Ectodermal cell (in vitro differentiated cells): ENCODE measurements around the gene TIGD6. TPM values are rescaled to one million over a fixed set of nuclear protein-coding genes. Genes with fewer than 3 reads are reported as not detected.

Experiments used
- H3K27ac ChIP-seq: 2 replicates; pipeline ENCODE4 v1.7.0; 2013; ENCODE audit warnings: mild to moderate bottlenecking, low read depth, low read length; ENCODE audit not compliant: insufficient read depth, poor library complexity, severe bottlenecking
- H3K27me3 ChIP-seq: 2 replicates; pipeline ENCODE4 v1.7.0; 2013; ENCODE audit warnings: mild to moderate bottlenecking, low read length; ENCODE audit not compliant: insufficient read depth, control insufficient read depth, poor library complexity, severe bottlenecking
- H3K36me3 ChIP-seq: one replicate; pipeline ENCODE4 v1.7.0; 2013; ENCODE audit warnings: low read length; ENCODE audit not compliant: control insufficient read depth, insufficient read depth
- H3K4me1 ChIP-seq: one replicate; pipeline ENCODE4 v1.7.0; 2013; ENCODE audit warnings: low read length; ENCODE audit not compliant: control insufficient read depth, insufficient read depth
- H3K4me3 ChIP-seq: 2 replicates; pipeline ENCODE4 v1.7.0; 2013; ENCODE audit warnings: low read depth, low read length, control low read depth; ENCODE audit not compliant: insufficient read depth
- H3K9me3 ChIP-seq: 2 replicates; pipeline ENCODE4 v1.7.0; 2013; ENCODE audit warnings: mild to moderate bottlenecking, low read length, moderate library complexity; ENCODE audit not compliant: control insufficient read depth
- WGBS, 2 experiments: methylation state at CpG; one replicate each; pipeline ENCODE4 v1.1.7; 2013; ENCODE audit warnings: missing lambda C conversion rate in 2 of 2; 5-methylcytosine and 5-hydroxymethylcytosine counted together
- polyA plus RNA-seq, 4 experiments: library from polyadenylated mRNA; stranded (reverse); fragments of 50-300 nt; gene quantifications; one replicate each; pipeline ENCODE4 v1.2.3, GENCODE V29; 2013

The TIGD6 gene
- 5.0 TPM for polyA plus RNA-seq (2013, experiment 1 of 4)
- 4.0 TPM for polyA plus RNA-seq (2013, experiment 2 of 4)
- 4.1 TPM for polyA plus RNA-seq (2013, experiment 3 of 4)
- polyA plus RNA-seq (2013, experiment 4 of 4): 5.2 TPM

DNA sequence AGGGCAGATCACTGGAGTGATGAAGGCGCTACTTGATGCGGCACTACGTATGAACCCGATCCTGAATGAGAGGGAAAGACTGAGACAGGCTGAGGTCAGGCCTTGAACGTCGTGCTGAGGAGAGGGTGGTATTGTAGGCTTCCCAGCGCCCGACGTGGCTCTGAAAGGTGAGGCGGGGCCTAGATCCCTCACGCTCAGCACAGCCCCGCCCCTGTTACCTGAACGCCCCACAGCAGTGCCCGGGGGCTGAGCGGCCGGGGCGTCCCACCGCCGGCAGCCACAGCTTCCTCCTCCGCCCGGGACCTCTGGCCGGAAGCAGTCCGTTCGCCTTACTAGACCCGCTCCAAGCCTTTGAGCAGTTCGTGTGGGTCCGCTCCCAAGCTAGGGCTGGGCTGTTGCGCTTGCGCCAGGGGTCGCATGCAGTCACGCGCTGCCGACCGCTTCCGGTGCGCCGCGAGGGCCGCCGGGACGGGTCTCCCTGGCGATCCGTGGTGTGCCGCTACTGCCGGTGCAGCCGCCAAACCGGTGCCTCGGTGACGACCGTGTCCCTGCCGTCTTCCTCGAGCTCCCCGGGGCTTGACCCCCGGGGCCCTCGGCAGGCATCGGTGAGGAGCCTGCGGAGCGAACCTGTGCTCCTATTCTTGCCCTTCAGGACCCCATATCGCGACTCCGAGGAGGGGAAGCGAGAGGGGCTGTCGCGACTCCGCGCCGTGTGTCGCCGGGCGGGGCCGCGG lies at the start of gene TIGD6, which contains the start of gene HMGXB3:
Gene TIGD6, minus strand, starts transcription at position 399 of the 734 bp plus-strand sequence. CDS start 4,306 bp downstream, outside the sequence.
Gene HMGXB3, plus strand, starts transcription at position 484 of the 734 bp plus-strand sequence. CDS start 4,114 bp downstream, outside the sequence.
- peak within 1 kb of the TSS; percentile 98 for H3K4me3 ChIP-seq
- WGBS, 2 experiments: 1% methylated on average over 72 of the region's 72 CpGs
- peak within 1 kb of the TSS; percentile 69 for H3K27ac ChIP-seq
- H3K9me3 ChIP-seq: no peaks in the 10 kb centered on the region
- H3K27me3 ChIP-seq: no peaks in the 10 kb centered on the region
- H3K4me1 ChIP-seq: peaks cover 8% of the 10 kb centered on the region
- H3K36me3 ChIP-seq: peaks cover 6% of the 10 kb centered on the region

DNA sequence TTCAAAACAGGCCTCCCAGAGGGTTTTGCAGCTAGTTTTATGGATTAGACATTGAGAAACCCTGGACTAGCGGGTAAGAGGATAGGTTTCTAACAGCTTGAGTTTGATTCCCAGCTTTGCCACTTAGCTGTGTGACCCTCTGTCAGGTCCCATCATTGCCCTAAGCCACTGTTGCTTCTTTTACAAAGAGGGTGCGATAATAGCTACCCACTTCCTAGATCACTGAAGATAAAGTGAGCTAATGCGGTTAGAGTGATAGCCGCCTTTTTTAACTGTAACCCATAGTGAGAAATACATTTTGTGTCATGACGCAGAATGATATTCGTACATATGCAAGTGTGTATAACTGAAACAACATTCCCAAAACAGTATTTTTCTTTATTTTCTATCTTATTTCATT lies 45.6 kb upstream of the TIGD6 start:
- H3K4me1 ChIP-seq: no peaks in the 10 kb centered on the region
- WGBS, 2 experiments: 97 to 98% methylated on average over 6 of the region's 6 CpGs
- no peak overlapping the region for H3K27ac ChIP-seq
- no peaks in the 10 kb centered on the region for H3K27me3 ChIP-seq
- no peaks in the 10 kb centered on the region for H3K9me3 ChIP-seq
- H3K4me3 ChIP-seq: no peak overlapping the region
- H3K36me3 ChIP-seq: peaks cover 55% of the 10 kb centered on the region

DNA sequence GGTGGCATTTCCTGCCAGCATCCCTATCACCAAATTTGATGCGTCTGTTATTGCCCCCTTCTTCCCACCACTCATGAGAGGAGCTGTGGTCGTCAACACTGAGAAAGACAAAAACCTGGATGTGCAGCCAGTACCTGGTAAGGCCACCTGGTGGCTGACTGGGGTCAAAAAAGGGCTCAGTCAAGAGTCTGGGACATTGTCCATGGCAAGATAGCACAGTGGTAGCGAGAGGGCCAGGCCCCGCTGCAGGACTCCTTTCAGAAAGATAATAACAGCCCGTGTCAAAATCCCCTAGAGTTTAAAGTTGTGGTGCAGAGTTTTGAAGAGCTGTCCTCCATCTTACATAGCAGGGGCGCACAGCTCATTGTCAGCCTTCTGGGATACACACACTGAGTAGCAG lies 45.1 kb upstream of the TIGD6 start:
- Histone ChIP-seq H3K4me1 (no peaks in the 10 kb centered on the region), H3K27me3 (no peaks in the 10 kb centered on the region), H3K36me3 (peaks cover 55% of the 10 kb centered on the region), H3K9me3 (no peaks in the 10 kb centered on the region), H3K4me3 (no peak overlapping the region), H3K27ac (no peak overlapping the region)
- WGBS, 2 experiments: 94% methylated on average over 6 of the region's 6 CpGs

DNA sequence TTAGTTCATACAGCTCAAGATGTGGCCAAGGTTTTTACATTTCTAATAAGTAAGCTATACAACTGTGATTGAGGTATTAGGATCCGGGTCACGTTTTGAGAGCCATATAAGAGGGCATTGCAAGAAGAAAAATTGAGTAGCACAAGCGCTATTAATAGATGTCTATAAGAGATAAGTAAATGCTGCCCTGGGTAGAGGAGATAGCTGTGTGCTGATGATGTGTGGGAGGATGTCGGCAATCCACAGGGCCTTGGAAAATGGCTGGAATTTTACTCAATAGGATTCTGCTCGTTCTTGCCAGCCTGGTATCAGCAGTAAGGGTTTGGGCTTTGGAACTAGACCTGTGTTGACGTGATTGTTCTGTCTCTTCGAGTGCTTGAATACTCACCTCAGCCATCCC lies 44.3 kb upstream of the TIGD6 start:
- Histone ChIP-seq H3K4me3 (no peak overlapping the region), H3K4me1 (no peaks in the 10 kb centered on the region), H3K36me3 (peaks cover 50% of the 10 kb centered on the region), H3K27ac (no peak overlapping the region), H3K27me3 (no peaks in the 10 kb centered on the region), H3K9me3 (no peaks in the 10 kb centered on the region)
- WGBS, 2 experiments: 91 to 92% methylated on average over 7 of the region's 7 CpGs

DNA sequence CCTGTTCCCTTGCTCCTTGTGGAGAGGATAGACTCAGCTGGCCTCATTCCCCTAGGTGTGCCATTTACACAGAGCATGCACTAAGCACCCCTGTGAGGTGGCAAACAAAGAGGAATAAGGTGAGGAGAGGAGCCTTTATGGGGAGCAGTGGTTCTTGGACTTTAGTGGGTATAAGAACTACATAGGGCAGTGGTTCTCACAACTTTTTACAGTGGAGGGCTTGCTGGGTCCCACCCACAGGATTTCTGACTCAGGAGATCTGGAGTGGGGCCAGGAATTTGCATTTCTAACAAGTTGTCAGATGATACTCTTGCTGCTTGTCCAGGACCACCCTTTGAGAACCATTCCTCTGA lies 43.9 kb upstream of the TIGD6 start:
- Histone ChIP-seq H3K36me3 (peaks cover 48% of the 10 kb centered on the region), H3K27ac (no peak overlapping the region), H3K27me3 (no peaks in the 10 kb centered on the region), H3K9me3 (no peaks in the 10 kb centered on the region), H3K4me3 (no peak overlapping the region), H3K4me1 (no peaks in the 10 kb centered on the region)

DNA sequence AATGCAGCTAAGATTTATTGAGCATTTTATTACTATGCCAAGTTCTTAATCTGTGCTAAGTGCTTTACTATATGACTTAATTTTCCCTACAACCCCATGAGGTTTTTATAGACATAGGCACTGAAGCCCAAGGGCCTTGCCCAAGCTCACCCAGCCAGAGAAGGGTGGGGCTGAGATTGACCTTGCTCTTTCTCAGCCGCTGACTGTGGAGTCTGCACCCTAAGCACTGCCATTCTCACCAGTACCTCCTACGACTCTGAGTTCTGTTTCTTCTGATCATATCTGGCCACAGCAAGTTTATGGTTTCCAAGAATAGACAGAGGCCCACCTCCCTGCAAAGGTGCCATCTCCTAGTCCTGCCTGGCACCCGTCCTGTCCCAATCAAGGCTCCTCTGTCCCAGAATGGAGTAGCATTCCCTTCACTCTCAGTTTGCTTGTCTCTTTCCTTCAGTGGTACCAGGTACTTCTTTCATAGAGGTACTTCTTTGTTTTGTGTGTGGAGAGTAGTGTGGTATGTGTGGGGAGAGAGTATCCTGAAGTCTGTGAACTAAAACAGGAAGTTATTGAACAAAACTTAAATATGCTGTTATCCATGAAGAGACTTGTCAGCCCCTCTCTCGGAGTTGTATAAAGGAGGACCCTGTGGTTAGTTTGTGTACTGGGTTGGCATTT lies 43.3 kb upstream of the TIGD6 start:
- WGBS, 2 experiments: 91 to 93% methylated on average over 4 of the region's 4 CpGs
- no peaks in the 10 kb centered on the region for H3K27me3 ChIP-seq
- H3K9me3 ChIP-seq: no peaks in the 10 kb centered on the region
- H3K4me1 ChIP-seq: no peaks in the 10 kb centered on the region
- no peak overlapping the region for H3K27ac ChIP-seq
- H3K4me3 ChIP-seq: no peak overlapping the region
- H3K36me3 ChIP-seq: peaks cover 46% of the 10 kb centered on the region

DNA sequence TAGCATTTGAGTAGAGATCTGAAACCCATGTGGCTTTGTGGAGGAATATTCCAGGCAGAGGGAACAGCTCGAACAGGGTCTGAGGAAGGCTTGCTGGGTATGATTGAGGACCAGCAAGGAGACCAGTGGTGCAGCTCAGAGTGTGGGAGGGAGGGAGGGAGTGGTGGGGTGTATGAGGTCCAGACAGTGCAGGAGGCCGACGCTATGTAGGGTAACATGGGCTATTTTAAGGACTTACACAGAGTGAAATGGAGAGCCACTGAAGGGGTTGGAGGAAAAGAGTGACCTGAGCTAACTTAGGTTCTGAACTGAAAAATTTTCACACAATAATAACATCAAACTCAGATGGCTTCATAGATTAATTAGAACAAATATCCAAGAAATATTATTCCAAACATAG lies 42.0 kb upstream of the TIGD6 start:
- Histone ChIP-seq H3K4me1 (no peaks in the 10 kb centered on the region), H3K4me3 (no peak overlapping the region), H3K27ac (no peak overlapping the region), H3K27me3 (no peaks in the 10 kb centered on the region), H3K36me3 (peaks cover 42% of the 10 kb centered on the region), H3K9me3 (no peaks in the 10 kb centered on the region)
- WGBS, 2 experiments: 92 to 100% methylated on average over 3 of the region's 3 CpGs

DNA sequence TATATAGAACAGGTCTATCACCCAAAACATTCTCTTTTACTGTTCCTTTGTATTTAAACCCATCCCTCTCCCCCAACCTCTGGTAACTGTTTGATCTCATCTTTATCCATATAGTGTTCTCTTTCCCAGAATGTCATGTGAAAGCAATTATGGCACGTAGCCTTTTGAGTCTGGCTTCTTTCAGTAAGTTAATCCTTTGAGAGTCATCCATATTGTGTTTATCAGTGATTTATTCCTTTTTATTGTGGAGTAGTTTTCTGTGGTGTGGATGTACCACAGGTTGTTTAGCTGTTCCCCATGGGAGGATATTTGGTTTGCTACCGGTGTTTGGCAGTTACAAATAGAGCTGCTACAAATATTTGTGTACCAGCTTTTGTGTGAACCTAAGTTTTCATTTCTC lies 38.1 kb upstream of the TIGD6 start:
- H3K27ac ChIP-seq: no peak overlapping the region
- H3K9me3 ChIP-seq: no peaks in the 10 kb centered on the region
- WGBS, 2 experiments: 96 to 97% methylated on average over 2 of the region's 2 CpGs
- no peak overlapping the region for H3K4me3 ChIP-seq
- H3K27me3 ChIP-seq: no peaks in the 10 kb centered on the region
- no peaks in the 10 kb centered on the region for H3K4me1 ChIP-seq
- H3K36me3 ChIP-seq: peaks cover 45% of the 10 kb centered on the region

DNA sequence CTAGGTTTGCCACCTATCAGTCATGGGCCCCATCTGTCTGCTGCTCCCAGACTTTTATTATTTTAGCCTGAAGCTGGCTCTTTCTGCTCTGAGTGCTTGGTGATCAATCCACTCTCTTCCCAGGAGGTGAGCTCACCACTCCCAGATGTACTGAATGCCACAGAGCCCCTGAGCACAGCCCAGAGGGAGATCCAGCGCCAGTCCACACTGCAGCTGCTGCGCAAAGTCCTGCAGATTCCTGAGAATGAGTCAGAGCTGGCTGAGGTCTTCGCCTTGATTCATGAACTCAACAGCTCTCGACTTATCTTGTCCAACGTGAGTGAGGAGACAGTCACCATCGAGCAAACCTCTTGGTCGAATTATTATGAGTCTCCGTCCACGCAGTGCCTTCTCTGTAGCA lies 36.1 kb upstream of the TIGD6 start:
- WGBS, 2 experiments: 93 to 94% methylated on average over 9 of the region's 9 CpGs
- Histone ChIP-seq H3K4me3 (no peak overlapping the region), H3K9me3 (no peaks in the 10 kb centered on the region), H3K27me3 (no peaks in the 10 kb centered on the region), H3K27ac (no peak overlapping the region), H3K36me3 (peaks cover 48% of the 10 kb centered on the region), H3K4me1 (no peaks in the 10 kb centered on the region)

DNA sequence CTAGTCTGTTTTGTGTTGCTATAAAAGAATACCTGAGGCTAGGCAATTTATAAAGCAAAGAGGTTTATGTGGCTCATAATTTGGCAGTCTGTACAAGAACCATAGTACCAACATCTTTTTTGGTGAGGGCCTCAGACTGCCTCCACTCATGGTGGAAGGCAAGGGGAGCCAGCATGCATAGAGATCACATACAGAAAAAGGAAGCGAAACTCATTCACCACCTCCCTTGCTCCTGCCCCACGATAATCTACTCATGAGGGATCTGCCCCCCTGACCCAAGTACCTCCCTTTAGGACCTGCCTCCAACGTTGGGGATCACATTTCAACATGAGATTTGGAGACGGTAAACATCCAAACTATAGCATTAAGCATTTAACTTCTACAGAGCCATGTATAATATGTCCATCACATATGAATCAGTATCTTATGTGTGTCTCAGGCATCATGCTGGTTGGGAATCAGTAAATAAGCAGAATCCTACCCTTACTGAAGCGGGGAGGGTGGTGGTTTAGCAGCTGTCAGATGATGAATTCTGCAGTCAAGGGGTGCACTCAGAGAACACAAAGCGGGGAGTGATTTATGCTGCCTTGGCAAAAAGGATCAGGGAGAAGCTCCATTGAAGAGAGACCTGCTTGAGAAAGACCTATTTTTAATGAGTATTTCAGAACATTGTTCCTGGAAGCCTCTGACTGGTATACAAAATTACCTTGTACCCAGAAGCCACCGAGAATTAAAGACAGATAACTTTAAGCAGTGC lies 34.9 kb upstream of the TIGD6 start:
- Histone ChIP-seq H3K27me3 (no peaks in the 10 kb centered on the region), H3K9me3 (no peaks in the 10 kb centered on the region), H3K36me3 (peaks cover 48% of the 10 kb centered on the region), H3K27ac (no peak overlapping the region), H3K4me3 (no peak overlapping the region), H3K4me1 (no peaks in the 10 kb centered on the region)
- WGBS, 2 experiments: 89 to 91% methylated on average over 7 of the region's 7 CpGs
